GM21576 (cell line): Measurements from ENCODE around the gene FARP1.

Experiments
- ATAC-seq: cut with Tn5 transposase; IDR thresholded peaks from one replicate; pipeline ENCODE4 v1.9.1; 2021; ENCODE audit warnings: mild to moderate bottlenecking, moderate library complexity; ENCODE audit not compliant: unreplicated experiment

Gene FARP1

GRCh38 chr13:98301721-98302120 lies 158.8 kb downstream of the FARP1 start:
- ATAC-seq, result no peak

- ATAC-seq, result no peak
Observed at GRCh38 chr13:98303858-98304257, 161.0 kb downstream of the FARP1 start.

- no peak for ATAC-seq
Observed at GRCh38 chr13:98305670-98306069, 162.8 kb downstream of the FARP1 start.

- no peak for ATAC-seq
Observed at GRCh38 chr13:98307463-98308085, 164.7 kb downstream of the FARP1 start.

- ATAC-seq, result no peak
Observed at GRCh38 chr13:98308086-98308911, 165.4 kb downstream of the FARP1 start.

- no peak for ATAC-seq
Observed at GRCh38 chr13:98309569-98310335, 166.9 kb downstream of the FARP1 start.

- no peak for ATAC-seq
Observed at GRCh38 chr13:98310485-98311199, 167.7 kb downstream of the FARP1 start.

- ATAC-seq, result no peak
Observed at GRCh38 chr13:98311200-98311548, 168.3 kb downstream of the FARP1 start.

GRCh38 chr13:98312606-98313005 lies 169.7 kb downstream of the FARP1 start:
- ATAC-seq, result no peak

- ATAC-seq, result no peak
Observed at GRCh38 chr13:98313023-98313921, 170.4 kb downstream of the FARP1 start.

GRCh38 chr13:98313922-98314292 lies 171.0 kb downstream of the FARP1 start:
- no peak for ATAC-seq

- no peak for ATAC-seq
Observed at GRCh38 chr13:98315466-98315865, 172.6 kb downstream of the FARP1 start.

GRCh38 chr13:98315902-98316301 lies 173.0 kb downstream of the FARP1 start:
- ATAC-seq, result no peak

- no peak for ATAC-seq
Observed at GRCh38 chr13:98317573-98318171, 174.8 kb downstream of the FARP1 start.

GRCh38 chr13:98318263-98318878 lies 175.5 kb downstream of the FARP1 start:
- ATAC-seq, result no peak

GRCh38 chr13:98320561-98321105 lies 177.7 kb downstream of the FARP1 start:
- no peak for ATAC-seq

GRCh38 chr13:98321395-98321794 lies 178.5 kb downstream of the FARP1 start:
- ATAC-seq, result no peak

GRCh38 chr13:98322091-98322718 lies 179.3 kb downstream of the FARP1 start:
- no peak for ATAC-seq

GRCh38 chr13:98324105-98324504 lies 181.2 kb downstream of the FARP1 start:
- no peak for ATAC-seq
